K562 (cell line): ENCODE measurements around the gene MATCAP1. TPM values are rescaled to one million over a fixed set of nuclear protein-coding genes. Genes with fewer than 3 reads are reported as not detected.

Experiments used
- ATAC-seq: fragments of 200-7000 bp; cut with Tn5 transposase; 3 replicates; pipeline ENCODE4 v1.9.1; 2020; ENCODE audit warnings: moderate library complexity
- BruUV-seq: library from RNA; stranded (reverse); fragments of 400-500 nt; replicated peaks from 2 replicates; lab custom pipeline; 2021; lab: Mats Ljungman, UMichigan
- CTCF ChIA-PET: fragments of 300-600 bp; formaldehyde crosslinking; extraction: SDS; loops from one replicate; lab custom pipeline; 2021; ENCODE audit warnings: low intra/inter-chr PET ratio; lab: Yijun Ruan, JAX
- POLR2A ChIA-PET: fragments of 300-600, 350-650 bp; sonication (Branson Sonifier 250); formaldehyde crosslinking; extraction: SDS; loops from one replicate; lab custom pipeline; 2021; ENCODE audit warnings: antibody characterized with exemption, inconsistent platforms; lab: Yijun Ruan, JAX
- DNase-seq, 4 experiments: peaks; one replicate each; pipeline versions ENCODE4 v3.0.0 to v3.0.0-alpha.2; 2011 to 2018; ENCODE audit warnings: low spot score in 3 of 4, mixed read lengths in 3 of 4; ENCODE audit errors: extremely low read depth in 1 of 4
- FAIRE-seq: peaks from 2 replicates; lab custom pipeline; 2011; peaks lifted over from hg19 to GRCh38; lab: Jason Lieb, UNC
- H2AFZ ChIP-seq: 2 replicates; pipeline ENCODE4 v1.6.0; 2011; ENCODE audit warnings: low read depth, low read length, control low read depth, inconsistent platforms
- H3K27ac ChIP-seq: fragments of 200-600 bp; 3 replicates; pipeline ENCODE4 v1.8.0; 2011; ENCODE audit warnings: low read depth, mild to moderate bottlenecking, control low read depth, inconsistent platforms, low read length, moderate library complexity, mixed read lengths; ENCODE audit errors: extremely low read depth
- H3K27me3 ChIP-seq, 2 experiments: fragments of 300-600 bp in 1 of 2; 2 replicates in 1 of 2; 3 replicates in 1 of 2; pipeline versions ENCODE4 v1.6.0 to v1.8.0; 2011; ENCODE audit warnings: inconsistent platforms in 2 of 2, low read length in 2 of 2, mild to moderate bottlenecking in 1 of 2, mixed read lengths in 1 of 2, moderate library complexity in 1 of 2; ENCODE audit not compliant: control insufficient read depth in 2 of 2, insufficient read depth in 2 of 2
- H3K36me3 ChIP-seq: fragments of 300-600 bp; 3 replicates; pipeline ENCODE4 v1.8.0; 2011; ENCODE audit warnings: mild to moderate bottlenecking, low read length, inconsistent platforms; ENCODE audit not compliant: control insufficient read depth, insufficient read depth
- H3K4me1 ChIP-seq, 2 experiments: fragments of 200-600 bp in 1 of 2; replicated peaks in 1 of 2; 2 replicates in 1 of 2; 3 replicates in 1 of 2; pipeline versions ENCODE4 v1.5.1 to v1.8.0; 2011; ENCODE audit warnings: inconsistent platforms in 2 of 2, low read length in 2 of 2, mild to moderate bottlenecking in 1 of 2, mixed read lengths in 1 of 2, moderate library complexity in 1 of 2; ENCODE audit not compliant: control insufficient read depth in 2 of 2, insufficient read depth in 2 of 2
- H3K4me2 ChIP-seq: 2 replicates; pipeline ENCODE4 v1.6.1; 2011; ENCODE audit warnings: low read length, control low read depth, inconsistent platforms, mixed read lengths; ENCODE audit not compliant: insufficient read depth
- H3K4me3 ChIP-seq: fragments of 200-600 bp; sonication (generic), shearing (Covaris generic); 2 replicates; pipeline ENCODE4 v1.5.1; 2016; ENCODE audit warnings: control low read depth, inconsistent platforms
- H3K79me2 ChIP-seq: fragments of 200-600 bp; 3 replicates; pipeline ENCODE4 v1.8.0; 2011; ENCODE audit warnings: low read length, inconsistent platforms; ENCODE audit not compliant: control insufficient read depth, insufficient read depth
- H3K9ac ChIP-seq, 2 experiments: 2 replicates each; pipeline versions ENCODE4 v1.6.0 to v1.6.1; 2011; ENCODE audit warnings: low read depth in 2 of 2, low read length in 2 of 2, control low read depth in 1 of 2, inconsistent platforms in 1 of 2, mild to moderate bottlenecking in 1 of 2, mixed read lengths in 1 of 2; ENCODE audit not compliant: insufficient read depth in 1 of 2
- H3K9me1 ChIP-seq: one replicate; pipeline ENCODE4 v1.6.0; 2011; ENCODE audit warnings: inconsistent platforms, mild to moderate bottlenecking, low read length, moderate library complexity; ENCODE audit not compliant: control insufficient read depth, insufficient read depth
- H3K9me3 ChIP-seq: replicated peaks from 2 replicates; pipeline ENCODE4 v1.5.1; 2011; ENCODE audit warnings: low read depth, low read length, inconsistent platforms; ENCODE audit not compliant: control insufficient read depth, insufficient read depth
- H4K20me1 ChIP-seq: replicated peaks from 2 replicates; pipeline ENCODE4 v1.6.1; 2011; ENCODE audit warnings: low read length, inconsistent platforms, mixed read lengths; ENCODE audit not compliant: control insufficient read depth, insufficient read depth
- ARNT ChIP-seq, 2 experiments: fragments of 450-650 bp; IDR thresholded peaks; 2 replicates each; pipeline ENCODE4 v1.6.1; 2016; ENCODE audit warnings: mild to moderate bottlenecking in 1 of 2
- CHD1 ChIP-seq: fragments of 200-600 bp; sonication (generic); IDR thresholded peaks from one replicate; pipeline ENCODE4 v1.6.1; 2012; ENCODE audit warnings: mild to moderate bottlenecking, moderate library complexity, low read length, inconsistent platforms
- EP300 ChIP-seq: IDR thresholded peaks from 2 replicates; pipeline ENCODE4 v1.6.1; 2012; ENCODE audit warnings: low read length, improper control_type of control experiment
- FOXK2 ChIP-seq, 2 experiments: fragments of 450-650 bp; IDR thresholded peaks in 1 of 2; conservative IDR thresholded peaks in 1 of 2; 2 replicates each; pipeline ENCODE4 v1.6.1; 2016; ENCODE audit warnings: low read depth in 2 of 2, mild to moderate bottlenecking in 1 of 2
- HDAC6 ChIP-seq: IDR thresholded peaks from 2 replicates; pipeline ENCODE4 v1.6.1; 2012; ENCODE audit warnings: low read depth, mild to moderate bottlenecking, control low read depth, inconsistent platforms, low read length, moderate library complexity
- HNRNPK ChIP-seq: fragments of 200-400 bp; formaldehyde crosslinking; IDR thresholded peaks from one replicate; pipeline ENCODE4 v1.6.1; 2018; ENCODE audit warnings: mild to moderate bottlenecking, low read depth, low read length; ENCODE audit not compliant: poor library complexity, severe bottlenecking
- MEIS2 ChIP-seq: fragments of 450-650 bp; IDR thresholded peaks from 2 replicates; pipeline ENCODE4 v1.6.1; 2014; ENCODE audit warnings: mild to moderate bottlenecking; ENCODE audit not compliant: partially characterized antibody
- NFATC3 ChIP-seq: fragments of 450-650 bp; IDR thresholded peaks from 2 replicates; pipeline ENCODE4 v1.6.1; 2017; ENCODE audit warnings: mild to moderate bottlenecking
- NUFIP1 ChIP-seq: fragments of 450-650 bp; IDR thresholded peaks from 2 replicates; pipeline ENCODE4 v1.6.1; 2018; ENCODE audit not compliant: partially characterized antibody
- POLR2G ChIP-seq: fragments of 200-400 bp; formaldehyde crosslinking; IDR thresholded peaks from 2 replicates; pipeline ENCODE4 v1.6.1; 2017; ENCODE audit warnings: low read depth, mild to moderate bottlenecking, antibody characterized with exemption, low read length, moderate library complexity
- POU5F1 ChIP-seq: fragments of 150-350 bp; IDR thresholded peaks from 2 replicates; pipeline ENCODE4 v1.6.1; 2014; ENCODE audit warnings: borderline replicate concordance, low read length, low read depth, mild to moderate bottlenecking; ENCODE audit not compliant: partially characterized antibody
- PTBP1 ChIP-seq: fragments of 200-400 bp; formaldehyde crosslinking; IDR thresholded peaks from 2 replicates; pipeline ENCODE4 v1.6.1; 2017; ENCODE audit warnings: low read depth, low read length
- RBM39 ChIP-seq: fragments of 200-400 bp; formaldehyde crosslinking; optimal IDR thresholded peaks from 2 replicates; pipeline ENCODE3; 2018; ENCODE audit warnings: low read depth, low read length
- SRSF7 ChIP-seq: fragments of 200-400 bp; formaldehyde crosslinking; optimal IDR thresholded peaks from 2 replicates; pipeline ENCODE3; 2017; ENCODE audit warnings: mild to moderate bottlenecking, low read depth, low read length
- XRCC3 ChIP-seq: fragments of 450-650 bp; IDR thresholded peaks from 2 replicates; pipeline ENCODE4 v1.6.1; 2017; ENCODE audit warnings: mild to moderate bottlenecking, moderate library complexity
- ZNF143 ChIP-seq: sonication (generic); formaldehyde crosslinking; IDR thresholded peaks from 2 replicates; pipeline ENCODE4 v1.9.0; 2022; ENCODE audit warnings: mild to moderate bottlenecking, missing genetic modification reagents
- WGBS: fragments of 100-300 bp; shearing (Covaris generic); methylation state at CpG from one replicate; pipeline ENCODE4 v1.1.6; 2016; ENCODE audit warnings: low coverage, mixed read lengths; ENCODE audit not compliant: insufficient coverage; ENCODE audit errors: missing lambda C conversion rate; 5-methylcytosine and 5-hydroxymethylcytosine counted together
- in situ Hi-C: fragments of 300-500 bp; cut with MboI; formaldehyde crosslinking; loops from 4 replicates; pipeline ENCODE4 v1.15.0; 2018; ENCODE audit warnings: inconsistent platforms, mixed read lengths
- intact Hi-C: fragments of 100-400 bp; cut with micrococcal nuclease; formaldehyde crosslinking; loops from 2 replicates; pipeline ENCODE4 v1.14.2; 2022
- polyA plus RNA-seq, 8 experiments: library from polyadenylated mRNA; depleted of rRNA in 4 of 8; stranded (reverse) in 5 of 8; unstranded in 3 of 8; fragments of >200 nt; fragmentation: Nextera tagmentation in 2 of 8; fragmentation: Illumina TruSeq in 1 of 8; extraction: Ambion mirVana in 2 of 8; extraction: Trizol in 1 of 8; gene quantifications; 2 replicates each; pipeline versions ENCODE4 v1.2.1 to v1.2.3, GENCODE V29; 2011 to 2014; ENCODE audit warnings: inconsistent platforms in 1 of 8, missing spikeins in 1 of 8
- total RNA-seq, 7 experiments: library from RNA; depleted of rRNA in 6 of 7; stranded (reverse); fragments of >200 nt in 6 of 7; fragmentation: Illumina TruSeq in 2 of 7; extraction: Trizol in 2 of 7; gene quantifications; 2 replicates each; pipeline versions ENCODE4 v1.2.1 to v1.2.3, GENCODE V29; 2011 to 2021; ENCODE audit warnings: low replicate concordance in 1 of 7
- TF ChIP-seq, protein P1 (sequence below): fragments of 150-350 bp; conservative IDR thresholded peaks from 2 replicates; pipeline ENCODE4 v1.6.1; 2014; ENCODE audit warnings: low read length
- TF ChIP-seq, protein P2 (sequence below): fragments of 250-450 bp; sonication (Bioruptor Pico); IDR thresholded peaks from 2 replicates; pipeline ENCODE4 v1.8.0; 2021; ENCODE audit warnings: mild to moderate bottlenecking, moderate library complexity
- TF ChIP-seq, protein P3 (sequence below): IDR thresholded peaks from 2 replicates; pipeline ENCODE4 v1.6.1; 2014; ENCODE audit warnings: antibody characterized with exemption

Gene MATCAP1
- total and polyA plus RNA-seq, 9 of the 15 experiments (the other 6 are each of a cell fraction or from before 2014, with no cell fraction given): 3.4 to 20.5 (median 10.3) TPM

DNA sequence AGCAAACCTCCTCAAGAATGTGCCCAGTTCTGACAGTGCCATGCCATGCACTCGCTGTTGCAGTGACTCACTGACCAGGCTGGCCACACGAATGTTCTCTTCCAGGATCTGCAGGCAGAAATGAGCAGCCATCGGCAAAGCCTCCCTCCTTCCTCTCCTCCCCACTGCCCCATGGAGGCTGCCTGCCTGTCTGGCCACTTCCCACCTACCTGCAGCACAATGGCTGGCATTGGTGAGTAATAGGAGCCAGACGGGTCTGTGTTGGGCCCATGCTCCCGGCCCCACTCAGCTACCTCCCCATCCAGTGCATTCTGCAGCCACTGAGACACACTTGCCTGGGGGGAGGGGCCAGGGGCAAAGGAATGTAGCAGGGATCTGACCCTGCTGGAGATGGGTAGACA is 2.8 kb upstream of the MATCAP1 start:
- TF ChIP-seq POLR2G (no peak), EP300 (no peak), CHD1 (no peak), HNRNPK (no peak), ZNF143 (CRISPR knock-in tag) (no peak), XRCC3 (no peak), SRSF7 (no peak), NUFIP1 (no peak), HDAC6 (no peak), POU5F1 (no peak), MEIS2 (no peak), RBM39 (no peak), ARNT (IDR thresholded peaks at IDR 0.05) (no peak), NFATC3 (no peak), FOXK2 (conservative IDR thresholded peaks at IDR 0.05 in 1 of 2, IDR thresholded peaks at IDR 0.05 in 1 of 2; ENCODE audit: low read depth in 2 of 2) (no peak), PTBP1 (no peak)
- TF ChIP-seq, protein P1, sequence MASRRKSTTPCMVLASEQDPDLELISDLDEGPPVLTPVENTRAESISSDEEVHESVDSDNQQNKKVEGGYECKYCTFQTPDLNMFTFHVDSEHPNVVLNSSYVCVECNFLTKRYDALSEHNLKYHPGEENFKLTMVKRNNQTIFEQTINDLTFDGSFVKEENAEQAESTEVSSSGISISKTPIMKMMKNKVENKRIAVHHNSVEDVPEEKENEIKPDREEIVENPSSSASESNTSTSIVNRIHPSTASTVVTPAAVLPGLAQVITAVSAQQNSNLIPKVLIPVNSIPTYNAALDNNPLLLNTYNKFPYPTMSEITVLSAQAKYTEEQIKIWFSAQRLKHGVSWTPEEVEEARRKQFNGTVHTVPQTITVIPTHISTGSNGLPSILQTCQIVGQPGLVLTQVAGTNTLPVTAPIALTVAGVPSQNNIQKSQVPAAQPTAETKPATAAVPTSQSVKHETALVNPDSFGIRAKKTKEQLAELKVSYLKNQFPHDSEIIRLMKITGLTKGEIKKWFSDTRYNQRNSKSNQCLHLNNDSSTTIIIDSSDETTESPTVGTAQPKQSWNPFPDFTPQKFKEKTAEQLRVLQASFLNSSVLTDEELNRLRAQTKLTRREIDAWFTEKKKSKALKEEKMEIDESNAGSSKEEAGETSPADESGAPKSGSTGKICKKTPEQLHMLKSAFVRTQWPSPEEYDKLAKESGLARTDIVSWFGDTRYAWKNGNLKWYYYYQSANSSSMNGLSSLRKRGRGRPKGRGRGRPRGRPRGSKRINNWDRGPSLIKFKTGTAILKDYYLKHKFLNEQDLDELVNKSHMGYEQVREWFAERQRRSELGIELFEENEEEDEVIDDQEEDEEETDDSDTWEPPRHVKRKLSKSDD: no peak
- TF ChIP-seq, protein P2, sequence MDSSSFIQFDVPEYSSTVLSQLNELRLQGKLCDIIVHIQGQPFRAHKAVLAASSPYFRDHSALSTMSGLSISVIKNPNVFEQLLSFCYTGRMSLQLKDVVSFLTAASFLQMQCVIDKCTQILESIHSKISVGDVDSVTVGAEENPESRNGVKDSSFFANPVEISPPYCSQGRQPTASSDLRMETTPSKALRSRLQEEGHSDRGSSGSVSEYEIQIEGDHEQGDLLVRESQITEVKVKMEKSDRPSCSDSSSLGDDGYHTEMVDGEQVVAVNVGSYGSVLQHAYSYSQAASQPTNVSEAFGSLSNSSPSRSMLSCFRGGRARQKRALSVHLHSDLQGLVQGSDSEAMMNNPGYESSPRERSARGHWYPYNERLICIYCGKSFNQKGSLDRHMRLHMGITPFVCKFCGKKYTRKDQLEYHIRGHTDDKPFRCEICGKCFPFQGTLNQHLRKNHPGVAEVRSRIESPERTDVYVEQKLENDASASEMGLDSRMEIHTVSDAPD: no peak
- TF ChIP-seq, protein P3, sequence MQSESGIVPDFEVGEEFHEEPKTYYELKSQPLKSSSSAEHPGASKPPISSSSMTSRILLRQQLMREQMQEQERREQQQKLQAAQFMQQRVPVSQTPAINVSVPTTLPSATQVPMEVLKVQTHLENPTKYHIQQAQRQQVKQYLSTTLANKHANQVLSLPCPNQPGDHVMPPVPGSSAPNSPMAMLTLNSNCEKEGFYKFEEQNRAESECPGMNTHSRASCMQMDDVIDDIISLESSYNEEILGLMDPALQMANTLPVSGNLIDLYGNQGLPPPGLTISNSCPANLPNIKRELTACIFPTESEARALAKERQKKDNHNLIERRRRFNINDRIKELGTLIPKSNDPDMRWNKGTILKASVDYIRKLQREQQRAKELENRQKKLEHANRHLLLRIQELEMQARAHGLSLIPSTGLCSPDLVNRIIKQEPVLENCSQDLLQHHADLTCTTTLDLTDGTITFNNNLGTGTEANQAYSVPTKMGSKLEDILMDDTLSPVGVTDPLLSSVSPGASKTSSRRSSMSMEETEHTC: no peak
- FAIRE-seq (no peak), ATAC-seq (no peak), DNase-seq (no peak)
- peaks cover 17% of the 10 kb centered on the region for H3K79me2 ChIP-seq
- no peak overlapping the region for H2AFZ ChIP-seq
- intact Hi-C loops: loop anchor here (10.0 kb wide), 2 partner anchors 172 to 232 kb away; no protein-coding TSS in a partner anchor
- no peaks in the 10 kb centered on the region for H3K9me3 ChIP-seq
- H3K27ac ChIP-seq: no peak overlapping the region
- CTCF ChIA-PET: no interaction called here
- H3K4me2 ChIP-seq: no peak overlapping the region
- BruUV-seq: no TSS peak
- no peaks in the 10 kb centered on the region for H3K36me3 ChIP-seq
- WGBS: 0% methylated on average over 4 of the region's 5 CpGs
- H3K27me3 ChIP-seq: no peaks in the 10 kb centered on the region
- in situ Hi-C loops: no loop called here
- POLR2A ChIA-PET: no interaction called here
- H3K9me1 ChIP-seq: no peaks in the 10 kb centered on the region
- H4K20me1 ChIP-seq: peaks cover 11% of the 10 kb centered on the region
- no peak overlapping the region for H3K4me3 ChIP-seq
- no peak overlapping the region for H3K9ac ChIP-seq
- H3K4me1 ChIP-seq: peaks cover 32 to 52% of the 10 kb centered on the region in 2 experiments
